Measurements from ENCODE around the gene MRPL48.

The MRPL48 gene

DNA sequence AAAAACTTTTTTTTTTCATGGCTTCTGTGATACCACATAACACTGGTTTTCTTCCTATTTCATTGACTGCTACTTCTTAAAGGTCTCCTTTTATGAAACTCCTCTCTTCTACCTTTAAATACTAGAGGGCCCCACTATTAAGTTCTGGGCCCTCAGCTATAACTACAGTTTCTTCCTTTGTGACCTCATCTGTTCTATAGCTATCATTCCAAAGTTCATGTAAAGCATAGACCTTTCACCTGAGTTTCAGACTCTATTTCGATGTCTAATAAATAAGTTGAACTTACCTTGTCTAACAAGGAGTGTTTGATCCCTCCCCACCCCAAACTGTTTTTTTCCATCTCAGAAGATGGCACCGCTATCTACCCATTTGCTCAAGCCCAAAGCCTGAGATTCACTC lies 124.4 kb downstream of the MRPL48 start:
- TF ChIP-seq, protein P1, sequence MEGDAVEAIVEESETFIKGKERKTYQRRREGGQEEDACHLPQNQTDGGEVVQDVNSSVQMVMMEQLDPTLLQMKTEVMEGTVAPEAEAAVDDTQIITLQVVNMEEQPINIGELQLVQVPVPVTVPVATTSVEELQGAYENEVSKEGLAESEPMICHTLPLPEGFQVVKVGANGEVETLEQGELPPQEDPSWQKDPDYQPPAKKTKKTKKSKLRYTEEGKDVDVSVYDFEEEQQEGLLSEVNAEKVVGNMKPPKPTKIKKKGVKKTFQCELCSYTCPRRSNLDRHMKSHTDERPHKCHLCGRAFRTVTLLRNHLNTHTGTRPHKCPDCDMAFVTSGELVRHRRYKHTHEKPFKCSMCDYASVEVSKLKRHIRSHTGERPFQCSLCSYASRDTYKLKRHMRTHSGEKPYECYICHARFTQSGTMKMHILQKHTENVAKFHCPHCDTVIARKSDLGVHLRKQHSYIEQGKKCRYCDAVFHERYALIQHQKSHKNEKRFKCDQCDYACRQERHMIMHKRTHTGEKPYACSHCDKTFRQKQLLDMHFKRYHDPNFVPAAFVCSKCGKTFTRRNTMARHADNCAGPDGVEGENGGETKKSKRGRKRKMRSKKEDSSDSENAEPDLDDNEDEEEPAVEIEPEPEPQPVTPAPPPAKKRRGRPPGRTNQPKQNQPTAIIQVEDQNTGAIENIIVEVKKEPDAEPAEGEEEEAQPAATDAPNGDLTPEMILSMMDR (IDR thresholded peaks at IDR 0.05), result no peak
- Histone ChIP-seq H3K9me3 (no peaks in the 10 kb centered on the region), H3K27ac (no peak overlapping the region), H3K4me1 (ENCODE audit: control insufficient read depth in 1 of 2, insufficient read depth in 1 of 2, low read depth in 1 of 2, low read length in 1 of 2) (peaks cover 17 to 22% of the 10 kb centered on the region in 2 experiments), H3K4me3 (ENCODE audit: low read depth in 1 of 2, low read length in 1 of 2) (no peak overlapping the region), H3K27me3 (no peaks in the 10 kb centered on the region), H3K36me3 (peaks cover 28% of the 10 kb centered on the region)

DNA sequence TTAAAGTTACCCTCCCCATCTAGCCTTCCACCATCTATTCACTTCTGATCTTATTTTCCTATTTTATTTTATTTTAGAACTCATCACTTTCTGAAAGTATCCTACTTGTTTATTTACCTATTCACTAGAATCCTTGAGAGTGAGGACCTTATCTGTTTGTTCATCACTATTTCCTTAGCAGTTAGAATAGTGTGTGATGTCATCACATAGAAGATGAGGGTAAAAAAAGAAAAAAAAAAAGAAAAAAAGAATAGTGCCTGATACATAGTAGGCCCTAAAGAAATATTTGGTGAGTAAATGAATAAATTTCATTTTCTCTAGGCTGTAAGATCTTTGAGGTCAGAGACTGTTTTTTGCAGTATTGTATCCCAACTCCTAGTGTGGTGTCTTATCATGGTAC lies 125.8 kb downstream of the MRPL48 start:
- Histone ChIP-seq H3K27me3 (no peaks in the 10 kb centered on the region), H3K27ac (no peak overlapping the region), H3K4me1 (ENCODE audit: control insufficient read depth in 1 of 2, insufficient read depth in 1 of 2, low read depth in 1 of 2, low read length in 1 of 2) (peaks cover 19 to 22% of the 10 kb centered on the region in 2 experiments), H3K36me3 (peaks cover 28% of the 10 kb centered on the region), H3K4me3 (ENCODE audit: low read depth in 1 of 2, low read length in 1 of 2) (no peak overlapping the region), H3K9me3 (no peaks in the 10 kb centered on the region)
- TF ChIP-seq, protein P1 (IDR thresholded peaks at IDR 0.05), result no peak

DNA sequence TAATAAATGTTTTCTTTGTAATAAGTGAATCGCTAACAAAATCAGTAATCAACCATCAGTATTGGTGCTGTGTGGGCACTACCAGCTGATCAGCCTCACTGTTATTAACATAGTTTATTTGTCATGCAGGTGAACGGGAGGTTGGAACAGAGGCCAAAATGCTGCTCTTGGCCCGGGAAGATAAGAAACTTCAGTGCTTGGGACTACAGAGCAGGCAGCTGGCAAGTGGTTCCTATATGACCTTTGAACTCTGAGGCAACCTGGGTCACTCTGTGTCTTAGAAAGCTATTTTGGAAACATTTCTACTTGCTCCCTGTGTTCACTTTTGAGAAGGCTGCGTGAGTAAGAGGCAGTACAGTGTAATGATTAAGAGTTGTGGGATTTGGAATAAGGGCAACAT lies 126.6 kb downstream of the MRPL48 start:
- Histone ChIP-seq H3K4me1 (ENCODE audit: control insufficient read depth in 1 of 2, insufficient read depth in 1 of 2, low read depth in 1 of 2, low read length in 1 of 2) (peaks cover 19 to 22% of the 10 kb centered on the region in 2 experiments), H3K27me3 (no peaks in the 10 kb centered on the region), H3K4me3 (ENCODE audit: low read depth in 1 of 2, low read length in 1 of 2) (no peak overlapping the region), H3K36me3 (peaks cover 32% of the 10 kb centered on the region), H3K27ac (no peak overlapping the region), H3K9me3 (no peaks in the 10 kb centered on the region)
- TF ChIP-seq, protein P1 (IDR thresholded peaks at IDR 0.05), result no peak
